ENCODE measurements around the gene KRTAP4-6. TPM values are rescaled to one million over a fixed set of nuclear protein-coding genes. Genes with fewer than 3 reads are reported as not detected.
"Not testable (repeated sequence)": the region's sequence is repeated elsewhere in the genome, so short reads cannot be mapped to it uniquely, and the experiment has no call there.

KRTAP4-6 gene
- polyA plus RNA-seq (2011; rRNA removed) (not detected in 2 replicates), polyA plus RNA-seq (2017; fragmentation: RNase III; extraction: RNeasy Plus Mini Kit Qiagen cat#74134 plus additional on column Dnase treatment) (not detected in 3 replicates), polyA minus RNA-seq (2011; rRNA and poly(A)+ RNA removed) (not detected in 2 replicates)
- not detected in 2 replicates for polyA plus RNA-seq (2012; cell fraction: cytosol; rRNA removed)
- not detected in 2 replicates for polyA plus RNA-seq (2012; cell fraction: nucleus; rRNA removed)

- Histone ChIP-seq H3K4me3 (no peak within 1 kb of the TSS), H3K4me1 (no peaks in the 10 kb centered on the region), H3K9me3 (peaks cover 38% of the 10 kb centered on the region), H3K27ac (no peak within 1 kb of the TSS), H3K4me2 (no peak within 1 kb of the TSS)
- ChIA-PET CTCF (interaction anchor here (0.6 kb wide), 1 partner anchor 11 kb away, joined by 3 read pairs; no protein-coding TSS in a partner anchor), POLR2A (no interaction called here)
- WGBS (ENCODE audit: missing lambda C conversion rate) = 60% methylated on average over 6 of the region's 6 CpGs
- FAIRE-seq = no peak
- no peak for TF ChIP-seq RAD21 (conservative IDR thresholded peaks at IDR 0.05 in 1 of 2, IDR thresholded peaks at IDR 0.05 in 1 of 2)
- TF ChIP-seq USF2 (IDR thresholded peaks at IDR 0.05) = peak; percentile 86
- no peak for TF ChIP-seq FOSL2 (IDR thresholded peaks at IDR 0.05)
- peak; percentile 39; the same call in 1 of the 2 replicates for TF ChIP-seq FOSL2 (CRISPR knock-in tag; IDR thresholded peaks at IDR 0.05)
- TF ChIP-seq CHD4 (IDR thresholded peaks at IDR 0.05; ENCODE audit: borderline replicate concordance) = no peak
- TF ChIP-seq TP53 (CRISPR knock-in tag; IDR thresholded peaks at IDR 0.05) = no peak
- peak in 1 of 2 experiments; percentile 46 for DNase-seq (ENCODE audit: low read depth in 1 of 2, low spot score in 1 of 2)
- no peak for ATAC-seq
Observed at GRCh38 chr17:41140360-41141131, at the start of gene KRTAP4-6. KRTAP4-6 (minus strand) TSS chr17:41140544; CDS start chr17:41140487, 57 bp downstream.

- CTCF ChIA-PET; H3K27ac ChIP-seq; H3K9me3 ChIP-seq; ATAC-seq; H3K4me1 ChIP-seq; DNase-seq (ENCODE audit: low read depth in 1 of 2, low spot score in 1 of 2); POLR2A ChIA-PET; H3K4me3 ChIP-seq; FAIRE-seq; H3K4me2 ChIP-seq: not testable (repeated sequence)
- 33% methylated on average over 1 of the region's 1 CpG for WGBS (ENCODE audit: missing lambda C conversion rate)
Observed at GRCh38 chr17:41189837-41190318, 49.5 kb upstream of the KRTAP4-6 start, which contains the start of gene KRTAP9-1. KRTAP9-1 (plus strand) TSS chr17:41189887; CDS start chr17:41189887, 0 bp downstream.

GRCh38 chr17:41186872-41187271 is 46.5 kb upstream of the KRTAP4-6 start:
- ChIA-PET CTCF (interaction anchor here (1.1 kb wide), 1 partner anchor 462 kb away, joined by 3 read pairs; no protein-coding TSS in a partner anchor), POLR2A (no interaction called here)
- Histone ChIP-seq H3K4me1 (no peaks in the 10 kb centered on the region), H3K9me3 (no peaks in the 10 kb centered on the region), H3K4me3 (no peak overlapping the region), H3K27ac (no peak overlapping the region), H3K4me2 (no peak overlapping the region)
- DNase-seq (ENCODE audit: low read depth in 1 of 2, low spot score in 1 of 2) (no peak), ATAC-seq (no peak), FAIRE-seq (no peak)
- TF ChIP-seq JUN (IDR thresholded peaks at IDR 0.05) = no peak
- no peak for TF ChIP-seq ESRRA (IDR thresholded peaks at IDR 0.05; ENCODE audit: borderline replicate concordance, low read length)
- TF ChIP-seq USF2 (IDR thresholded peaks at IDR 0.05) = no peak
- no peak for TF ChIP-seq CBX8 (IDR thresholded peaks at IDR 0.05)
- TF ChIP-seq TFCP2L1 (CRISPR knock-in tag; IDR thresholded peaks at IDR 0.05) = no peak
- TF ChIP-seq NFE2L2 (conservative IDR thresholded peaks at IDR 0.05; ENCODE audit: low read length) = no peak
- TF ChIP-seq, protein P1, sequence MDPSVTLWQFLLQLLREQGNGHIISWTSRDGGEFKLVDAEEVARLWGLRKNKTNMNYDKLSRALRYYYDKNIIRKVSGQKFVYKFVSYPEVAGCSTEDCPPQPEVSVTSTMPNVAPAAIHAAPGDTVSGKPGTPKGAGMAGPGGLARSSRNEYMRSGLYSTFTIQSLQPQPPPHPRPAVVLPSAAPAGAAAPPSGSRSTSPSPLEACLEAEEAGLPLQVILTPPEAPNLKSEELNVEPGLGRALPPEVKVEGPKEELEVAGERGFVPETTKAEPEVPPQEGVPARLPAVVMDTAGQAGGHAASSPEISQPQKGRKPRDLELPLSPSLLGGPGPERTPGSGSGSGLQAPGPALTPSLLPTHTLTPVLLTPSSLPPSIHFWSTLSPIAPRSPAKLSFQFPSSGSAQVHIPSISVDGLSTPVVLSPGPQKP (IDR thresholded peaks at IDR 0.05; ENCODE audit: low read depth, low read length) = no peak
- no peak for TF ChIP-seq HDAC2 (IDR thresholded peaks at IDR 0.05)
- TF ChIP-seq FOSB (CRISPR knock-in tag; IDR thresholded peaks at IDR 0.05) = no peak
- TF ChIP-seq CBX2 (IDR thresholded peaks at IDR 0.05; ENCODE audit: borderline replicate concordance, low read depth) = no peak
- 87% methylated on average over 2 of the region's 2 CpGs for WGBS (ENCODE audit: missing lambda C conversion rate)

Data from A549 (cell line).